Choroid plexus epithelial cell (primary cell): Measurements from ENCODE around the gene SLC4A1.
A peak's percentile ranks its signal among the peaks of the same experiment; 100 is the strongest.

Source experiments
- DNase-seq: peaks from one replicate; pipeline ENCODE4 v3.0.0-alpha.2; 2010; ENCODE audit warnings: low read depth
- H3K4me3 ChIP-seq: 2 replicates; pipeline ENCODE4 v1.5.1; 2011; ENCODE audit warnings: low read depth, mild to moderate bottlenecking, control low read depth, low read length, moderate library complexity
- TF ChIP-seq, protein P1 (sequence below): conservative IDR thresholded peaks from 2 replicates; pipeline ENCODE4 v1.5.1; 2011; ENCODE audit warnings: low read depth, mild to moderate bottlenecking, control low read depth, inconsistent platforms, low read length, moderate library complexity

SLC4A1 gene

DNA sequence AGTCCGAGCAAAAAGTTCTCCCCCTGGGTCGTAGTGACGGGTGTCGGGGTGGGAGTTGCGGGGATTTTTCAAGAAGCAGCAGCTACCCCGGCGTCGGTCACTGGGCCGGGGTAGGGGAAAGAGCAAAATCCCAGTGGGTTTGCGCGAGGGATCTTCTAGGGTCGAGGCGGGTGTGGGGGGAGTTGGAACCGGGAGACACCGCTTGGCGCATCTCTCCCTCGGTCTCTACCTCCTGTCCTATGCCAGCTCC, 46.1 kb downstream of the SLC4A1 start:
- peak overlapping the region; percentile 90 for H3K4me3 ChIP-seq
- TF ChIP-seq, protein P1, sequence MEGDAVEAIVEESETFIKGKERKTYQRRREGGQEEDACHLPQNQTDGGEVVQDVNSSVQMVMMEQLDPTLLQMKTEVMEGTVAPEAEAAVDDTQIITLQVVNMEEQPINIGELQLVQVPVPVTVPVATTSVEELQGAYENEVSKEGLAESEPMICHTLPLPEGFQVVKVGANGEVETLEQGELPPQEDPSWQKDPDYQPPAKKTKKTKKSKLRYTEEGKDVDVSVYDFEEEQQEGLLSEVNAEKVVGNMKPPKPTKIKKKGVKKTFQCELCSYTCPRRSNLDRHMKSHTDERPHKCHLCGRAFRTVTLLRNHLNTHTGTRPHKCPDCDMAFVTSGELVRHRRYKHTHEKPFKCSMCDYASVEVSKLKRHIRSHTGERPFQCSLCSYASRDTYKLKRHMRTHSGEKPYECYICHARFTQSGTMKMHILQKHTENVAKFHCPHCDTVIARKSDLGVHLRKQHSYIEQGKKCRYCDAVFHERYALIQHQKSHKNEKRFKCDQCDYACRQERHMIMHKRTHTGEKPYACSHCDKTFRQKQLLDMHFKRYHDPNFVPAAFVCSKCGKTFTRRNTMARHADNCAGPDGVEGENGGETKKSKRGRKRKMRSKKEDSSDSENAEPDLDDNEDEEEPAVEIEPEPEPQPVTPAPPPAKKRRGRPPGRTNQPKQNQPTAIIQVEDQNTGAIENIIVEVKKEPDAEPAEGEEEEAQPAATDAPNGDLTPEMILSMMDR = no peak
- no peak for DNase-seq

DNA sequence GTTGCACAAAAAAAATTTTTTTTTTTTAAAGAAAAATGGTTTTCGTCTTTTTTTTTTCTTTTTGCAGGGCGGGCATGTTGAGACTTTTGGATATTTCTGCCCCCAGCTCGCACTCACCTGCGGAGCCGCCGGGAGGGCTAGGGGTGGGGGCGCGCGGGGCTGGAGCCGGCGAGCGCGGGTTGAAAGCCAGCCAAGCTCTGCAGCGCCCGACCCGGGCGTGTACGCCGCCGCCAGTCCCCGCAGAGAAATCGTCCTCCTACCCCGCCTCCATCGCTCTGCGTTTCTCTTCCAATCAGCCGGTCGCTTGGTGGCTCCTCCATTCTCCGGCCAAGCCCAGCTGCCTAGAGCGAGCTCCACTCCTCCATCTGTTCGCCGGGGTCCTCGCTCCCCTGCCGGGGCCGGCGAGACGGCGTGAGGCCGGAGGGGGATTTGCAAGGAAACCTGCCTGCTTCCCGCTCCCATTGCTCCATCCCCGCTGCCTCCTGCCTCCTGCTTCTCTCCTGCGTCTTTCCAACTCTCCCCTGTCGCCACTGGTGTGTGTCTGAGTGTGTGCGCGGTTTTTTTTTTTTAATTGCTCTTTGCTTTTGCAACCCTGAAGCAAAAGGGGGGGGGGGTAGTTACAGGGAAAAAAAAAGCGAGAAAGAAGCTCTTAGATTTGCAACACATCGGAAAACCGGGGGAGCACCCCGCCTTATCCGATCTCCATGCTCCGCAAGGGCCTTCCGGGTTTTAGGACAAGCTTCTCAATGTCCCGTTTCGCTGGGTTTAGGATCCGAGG, 46.7 kb downstream of the SLC4A1 start:
- DNase-seq = peak; percentile 90
- TF ChIP-seq, protein P1 = no peak
- H3K4me3 ChIP-seq = peak overlapping the region; percentile 90

DNA sequence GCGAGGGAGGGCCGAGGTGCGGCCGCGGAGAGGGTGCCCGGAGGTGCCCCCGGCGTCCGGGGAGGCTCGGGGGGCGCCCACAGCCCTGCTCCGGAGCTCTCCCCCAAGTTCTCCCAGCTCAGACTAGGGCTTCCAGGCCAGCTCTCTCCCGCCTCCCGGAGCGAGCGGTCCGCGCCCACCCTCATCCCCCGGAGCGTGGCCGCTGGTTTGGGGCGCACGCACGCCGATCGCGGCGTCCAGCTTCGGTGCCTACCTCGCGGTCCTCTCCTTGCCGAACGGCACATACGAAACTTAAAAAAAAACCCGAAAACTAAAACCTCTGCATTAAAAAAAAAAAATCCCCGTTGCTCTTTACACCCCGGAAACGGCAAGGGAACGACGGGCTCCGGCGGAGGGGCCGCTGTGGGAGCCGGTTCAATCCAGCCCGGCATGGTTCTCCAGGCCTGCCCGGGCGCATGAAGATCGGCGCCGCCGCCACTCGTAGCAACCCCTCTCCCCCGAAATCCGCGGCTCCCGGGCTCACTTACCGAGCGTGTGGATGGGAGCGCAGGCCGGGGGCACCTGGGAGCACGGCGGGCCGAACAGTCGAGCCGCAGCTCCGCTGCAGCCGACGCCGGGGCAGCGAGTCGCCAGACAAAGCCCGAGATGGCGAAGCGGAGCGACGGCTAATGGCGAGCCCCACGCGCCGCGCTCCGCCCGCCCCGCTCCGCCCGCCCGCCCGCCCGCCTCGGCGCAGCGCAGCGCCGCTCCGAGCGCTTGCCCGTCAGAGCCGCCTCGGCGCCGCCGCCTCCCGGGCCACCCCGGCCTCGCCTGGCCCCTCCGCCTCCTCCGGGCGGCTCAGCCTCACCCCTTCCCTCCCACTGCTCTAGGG, 47.5 kb downstream of the SLC4A1 start:
- TF ChIP-seq, protein P1 = no peak
- peak; percentile 71 for DNase-seq
- H3K4me3 ChIP-seq = peak overlapping the region; percentile 90

DNA sequence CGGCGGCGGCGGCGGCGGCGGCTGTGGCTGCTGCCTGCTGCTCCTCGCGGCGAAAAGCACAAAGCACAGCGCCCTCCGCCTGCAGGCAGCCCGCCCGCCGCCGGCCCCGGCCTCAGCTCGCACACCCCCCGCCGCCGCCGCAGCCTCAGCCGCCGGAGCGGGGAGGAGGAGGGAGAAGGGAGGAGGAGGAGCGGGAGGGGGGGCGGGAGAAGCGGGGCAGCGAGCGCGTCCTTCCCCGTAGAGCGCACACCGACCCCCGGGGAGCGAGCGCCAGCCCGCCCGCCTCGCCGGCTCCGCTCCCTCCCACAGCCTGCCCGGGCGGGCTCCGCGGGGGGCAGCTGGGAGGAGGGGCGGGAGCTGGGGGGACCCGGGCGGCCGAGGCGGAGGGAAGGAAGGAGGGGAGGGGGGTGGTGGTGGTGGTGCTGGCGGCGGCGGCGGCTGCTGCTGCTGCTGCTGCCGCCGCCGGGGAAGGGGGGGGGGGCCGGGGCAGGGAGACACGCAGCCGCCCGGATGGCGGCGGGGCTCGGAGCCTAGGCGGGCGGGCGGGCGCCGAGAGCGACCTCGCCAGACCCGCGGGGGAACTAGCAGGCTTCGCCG, 48.2 kb downstream of the SLC4A1 start, which contains the start of gene UBTF:
UBTF (minus strand) TSS at position 60 of the 597 bp plus-strand sequence. CDS start 1,446 bp downstream, outside the sequence.
- peak within 1 kb of the TSS; percentile 90 for H3K4me3 ChIP-seq
- TF ChIP-seq, protein P1 = peak; percentile 1
- peak; percentile 74 for DNase-seq

DNA sequence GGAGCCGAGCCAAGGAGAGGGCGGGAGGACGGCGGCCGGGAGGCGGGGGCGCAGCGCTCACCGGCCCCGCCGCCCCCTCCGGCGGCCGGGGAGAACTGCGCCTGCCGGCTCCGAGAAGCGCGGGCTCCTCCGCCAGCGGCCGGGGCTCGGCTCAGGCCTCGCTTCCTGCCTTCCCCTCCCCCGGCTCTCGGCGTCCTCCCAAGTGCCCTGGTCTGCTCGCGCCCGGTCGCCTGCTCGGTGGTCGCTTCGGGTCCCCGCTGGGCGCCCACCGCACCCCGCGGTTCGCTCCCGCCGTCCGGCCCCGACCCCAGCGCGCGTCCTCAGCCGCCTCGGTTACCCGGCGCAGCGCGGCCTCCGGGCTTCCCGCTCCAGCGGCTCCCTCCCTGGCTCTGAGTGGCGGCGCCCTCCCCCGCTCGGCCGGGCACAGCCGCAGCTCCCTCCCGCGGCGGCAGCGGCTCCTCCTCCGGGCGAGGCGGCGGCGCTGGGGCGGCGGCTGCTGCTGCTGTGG, 48.8 kb downstream of the SLC4A1 start:
- TF ChIP-seq, protein P1 = peak; percentile 31
- peak overlapping the region; percentile 90 for H3K4me3 ChIP-seq
- peak; percentile 72 for DNase-seq

DNA sequence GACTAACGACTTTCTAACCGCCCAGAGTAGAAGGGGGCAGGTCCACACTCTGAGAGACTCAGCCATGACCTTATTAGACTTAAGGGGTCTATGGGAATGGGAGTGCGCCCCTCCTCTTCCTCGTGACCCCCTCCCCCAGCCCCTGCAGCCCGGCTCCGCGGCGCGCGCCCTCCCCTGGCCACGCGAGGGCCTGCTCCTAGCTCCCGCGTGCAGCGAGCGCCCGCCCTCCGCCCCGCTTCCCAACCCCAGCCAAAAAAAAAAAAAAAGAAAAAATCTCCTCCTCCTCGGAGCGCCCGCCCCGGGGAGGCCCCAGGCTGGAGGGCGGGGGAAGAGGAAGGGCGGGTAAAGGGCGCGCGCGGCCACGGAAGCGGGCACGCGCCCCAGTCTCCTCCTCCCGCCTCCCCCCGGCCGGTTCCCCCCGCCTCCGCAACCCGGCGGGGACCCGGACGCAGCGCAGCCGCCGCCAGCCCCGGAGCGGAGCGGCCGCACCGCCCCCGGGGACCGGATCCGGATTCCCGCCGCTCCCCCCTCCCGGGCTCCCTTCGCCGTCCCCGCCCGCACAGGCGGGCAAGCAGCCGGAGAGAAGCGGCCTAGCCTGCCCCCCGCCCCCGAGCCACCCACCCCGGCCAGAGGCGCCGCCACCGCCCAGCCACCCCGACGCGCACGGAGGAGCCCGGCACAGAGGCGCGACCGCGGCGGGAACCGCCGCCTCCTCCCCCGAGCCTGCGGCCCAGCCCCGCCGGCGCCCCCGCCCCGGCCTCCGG, 49.4 kb downstream of the SLC4A1 start:
- peak; percentile 91 for DNase-seq
- peak overlapping the region; percentile 90 for H3K4me3 ChIP-seq
- TF ChIP-seq, protein P1 = peak; percentile 43
